Naive thymus-derived CD4-positive, alpha-beta T cell (primary cell): Measurements from ENCODE around the gene TIE1. TPM values are rescaled to one million over a fixed set of nuclear protein-coding genes. Genes with fewer than 3 reads are reported as not detected.
A peak's percentile ranks its signal among the peaks of the same experiment; 100 is the strongest.

Experiments
- ATAC-seq: fragments of 150-1000 bp; cut with Tn5 transposase; 2 replicates; pipeline ENCODE4 v1.10.0; 2021; ENCODE audit warnings: mild to moderate bottlenecking, moderate library complexity
- CTCF ChIA-PET: fragments of 350-600 bp; sonication (Branson Sonifier 250); formaldehyde crosslinking; loops from one replicate; lab custom pipeline; 2021; ENCODE audit warnings: antibody characterized with exemption; lab: Charles Lee
- POLR2A ChIA-PET: fragments of 350-600 bp; sonication (Branson Sonifier 250); formaldehyde crosslinking; loops from one replicate; lab custom pipeline; 2021; ENCODE audit warnings: antibody characterized with exemption, inconsistent platforms; lab: Charles Lee
- DNase-seq, 9 donors: peaks; one replicate each; pipeline versions ENCODE4 v3.0.0 to v3.0.0-alpha.2; 2020 to 2022; ENCODE audit warnings: mixed read lengths in 1 of 9
- H3K27ac ChIP-seq: one replicate; pipeline ENCODE4 v1.7.0; 2013; ENCODE audit warnings: mild to moderate bottlenecking, low read depth, low read length, moderate library complexity
- H3K27me3 ChIP-seq, 2 donors: one replicate each; pipeline ENCODE4 v1.7.0; 2013; ENCODE audit warnings: low read length in 2 of 2, mild to moderate bottlenecking in 2 of 2, moderate library complexity in 2 of 2; ENCODE audit not compliant: control insufficient read depth in 2 of 2, insufficient read depth in 2 of 2
- H3K36me3 ChIP-seq, 3 experiments: 1 replicate in 2 of 3; 2 replicates in 1 of 3; pipeline ENCODE4 v1.7.0; 2013; ENCODE audit warnings: low read length in 3 of 3, mild to moderate bottlenecking in 3 of 3, moderate library complexity in 1 of 3; ENCODE audit not compliant: insufficient read depth in 3 of 3, control insufficient read depth in 2 of 3
- H3K4me1 ChIP-seq, 2 donors: one replicate each; pipeline ENCODE4 v1.7.0; 2013; ENCODE audit warnings: low read length in 2 of 2, mild to moderate bottlenecking in 2 of 2, moderate library complexity in 1 of 2; ENCODE audit not compliant: control insufficient read depth in 2 of 2, insufficient read depth in 2 of 2
- H3K4me3 ChIP-seq: 2 replicates; pipeline ENCODE4 v1.7.0; 2013; ENCODE audit warnings: mild to moderate bottlenecking, low read length
- H3K9me3 ChIP-seq, 3 experiments: 1 replicate in 2 of 3; 2 replicates in 1 of 3; pipeline ENCODE4 v1.7.0; 2013; ENCODE audit warnings: low read length in 3 of 3; ENCODE audit not compliant: control insufficient read depth in 2 of 3
- H3K27ac Mint-ChIP-seq, 9 donors: one replicate each; pipeline ENCODE4 v1.8.0; 2020 to 2022; ENCODE audit warnings: mixed read lengths in 9 of 9, mild to moderate bottlenecking in 8 of 9, moderate library complexity in 5 of 9, inconsistent platforms in 2 of 9
- H3K27me3 Mint-ChIP-seq, 5 donors: one replicate each; pipeline ENCODE4 v1.8.0; 2021 to 2022; ENCODE audit warnings: mixed read lengths in 5 of 5, mild to moderate bottlenecking in 1 of 5
- H3K36me3 Mint-ChIP-seq, 5 donors: one replicate each; pipeline ENCODE4 v1.8.0; 2020 to 2022; ENCODE audit warnings: mixed read lengths in 5 of 5, mild to moderate bottlenecking in 3 of 5, inconsistent platforms in 1 of 5
- H3K4me1 Mint-ChIP-seq, 7 donors: one replicate each; pipeline ENCODE4 v1.8.0; 2020 to 2022; ENCODE audit warnings: mixed read lengths in 7 of 7, mild to moderate bottlenecking in 3 of 7, inconsistent platforms in 1 of 7
- H3K4me3 Mint-ChIP-seq, 10 donors: one replicate each; pipeline ENCODE4 v1.8.0; 2020 to 2022; ENCODE audit warnings: mild to moderate bottlenecking in 10 of 10, mixed read lengths in 10 of 10, moderate library complexity in 6 of 10, inconsistent platforms in 2 of 10
- H3K9me3 Mint-ChIP-seq, 11 donors: one replicate each; pipeline ENCODE4 v1.8.0; 2020 to 2022; ENCODE audit warnings: mixed read lengths in 11 of 11, mild to moderate bottlenecking in 4 of 11, inconsistent platforms in 1 of 11, moderate library complexity in 1 of 11
- intact Hi-C, 2 donors: fragments of 100-400 bp; cut with micrococcal nuclease; formaldehyde crosslinking; loops; one replicate each; pipeline ENCODE4 v1.15.1; 2023
- polyA plus RNA-seq, 2 donors: library from polyadenylated mRNA; unstranded; fragments of 300-500 nt; fragmentation: Illumina TruSeq; gene quantifications; one replicate each; pipeline ENCODE4 v1.2.3, GENCODE V29; 2021
- total RNA-seq, 6 experiments: library from RNA in 5 of 6; stranded (reverse) in 5 of 6; gene quantifications; 1 replicate in 5 of 6; 2 replicates in 1 of 6; pipeline ENCODE4 v1.2.3 and lab custom pipeline; 2021 to 2026

Gene TIE1
- total and polyA plus RNA-seq, 7 experiments from 2014 or later, result 0.19 to 1.9 TPM; not detected in 5

GRCh38 chr1:43269627-43270375 is 31.0 kb upstream of the TIE1 start, which contains the start of gene TMEM125:
Gene TMEM125 (plus strand): TSS chr1:43269983. CDS start chr1:43272723, 2,740 bp downstream.
- Histone ChIP-seq H3K4me1 (peaks cover 9 to 14% of the 10 kb centered on the region in 2 donors), H3K27me3 (no peaks in the 10 kb centered on the region), H3K36me3 (no peaks in the 10 kb centered on the region), H3K4me3 (no peak within 1 kb of the TSS), H3K27ac (no peak within 1 kb of the TSS), H3K9me3 (no peaks in the 10 kb centered on the region)
- intact Hi-C loops, result no loop called here
- CTCF ChIA-PET, result interaction anchor here (0.5 kb wide), 1 partner anchor 291 kb away, joined by 3 read pairs; no protein-coding TSS in a partner anchor
- H3K27ac Mint-ChIP-seq, result peak within 1 kb of the TSS in 3 of 9 donors; percentile 9 to 46 (median 38)
- POLR2A ChIA-PET, result no interaction called here
- H3K4me1 Mint-ChIP-seq, result peaks cover 11 to 33% (median 22%) of the 10 kb centered on the region in 7 donors
- ATAC-seq (no peak), DNase-seq (no peak)
- peak within 1 kb of the TSS; percentile 17 to 79 (median 64) for H3K4me3 Mint-ChIP-seq
- H3K27me3 Mint-ChIP-seq, result peaks cover 0 to 31% (median 13%) of the 10 kb centered on the region in 5 donors
- peaks cover 0 to 6% (median 3%) of the 10 kb centered on the region in 11 donors for H3K9me3 Mint-ChIP-seq
- H3K36me3 Mint-ChIP-seq, result peaks cover 0 to 6% (median 5%) of the 10 kb centered on the region in 5 donors

- peaks cover 9 to 17% of the 10 kb centered on the region in 2 donors for H3K4me1 ChIP-seq
- Mint-ChIP-seq H3K27ac (peak overlapping the region in 2 of 9 donors; percentile 38 to 57), H3K27me3 (peaks cover 0 to 31% (median 13%) of the 10 kb centered on the region in 5 donors), H3K4me1 (peaks cover 14 to 41% (median 30%) of the 10 kb centered on the region in 7 donors), H3K36me3 (peaks cover 0 to 11% (median 5%) of the 10 kb centered on the region in 5 donors), H3K9me3 (peaks cover 1 to 13% (median 4%) of the 10 kb centered on the region in 11 donors), H3K4me3 (peak overlapping the region; percentile 17 to 79 (median 64))
- POLR2A ChIA-PET, result no interaction called here
- H3K27me3 ChIP-seq, result no peaks in the 10 kb centered on the region
- peak; percentile 19 for ATAC-seq
- CTCF ChIA-PET, result no interaction called here
- H3K9me3 ChIP-seq, result no peaks in the 10 kb centered on the region
- intact Hi-C loops, result no loop called here
- no peak overlapping the region for H3K4me3 ChIP-seq
- no peak overlapping the region for H3K27ac ChIP-seq
- H3K36me3 ChIP-seq, result no peaks in the 10 kb centered on the region
- peak in 1 of 9 donors; percentile 4 for DNase-seq
Measured at GRCh38 chr1:43270421-43271095, 30.2 kb upstream of the TIE1 start.

DNA sequence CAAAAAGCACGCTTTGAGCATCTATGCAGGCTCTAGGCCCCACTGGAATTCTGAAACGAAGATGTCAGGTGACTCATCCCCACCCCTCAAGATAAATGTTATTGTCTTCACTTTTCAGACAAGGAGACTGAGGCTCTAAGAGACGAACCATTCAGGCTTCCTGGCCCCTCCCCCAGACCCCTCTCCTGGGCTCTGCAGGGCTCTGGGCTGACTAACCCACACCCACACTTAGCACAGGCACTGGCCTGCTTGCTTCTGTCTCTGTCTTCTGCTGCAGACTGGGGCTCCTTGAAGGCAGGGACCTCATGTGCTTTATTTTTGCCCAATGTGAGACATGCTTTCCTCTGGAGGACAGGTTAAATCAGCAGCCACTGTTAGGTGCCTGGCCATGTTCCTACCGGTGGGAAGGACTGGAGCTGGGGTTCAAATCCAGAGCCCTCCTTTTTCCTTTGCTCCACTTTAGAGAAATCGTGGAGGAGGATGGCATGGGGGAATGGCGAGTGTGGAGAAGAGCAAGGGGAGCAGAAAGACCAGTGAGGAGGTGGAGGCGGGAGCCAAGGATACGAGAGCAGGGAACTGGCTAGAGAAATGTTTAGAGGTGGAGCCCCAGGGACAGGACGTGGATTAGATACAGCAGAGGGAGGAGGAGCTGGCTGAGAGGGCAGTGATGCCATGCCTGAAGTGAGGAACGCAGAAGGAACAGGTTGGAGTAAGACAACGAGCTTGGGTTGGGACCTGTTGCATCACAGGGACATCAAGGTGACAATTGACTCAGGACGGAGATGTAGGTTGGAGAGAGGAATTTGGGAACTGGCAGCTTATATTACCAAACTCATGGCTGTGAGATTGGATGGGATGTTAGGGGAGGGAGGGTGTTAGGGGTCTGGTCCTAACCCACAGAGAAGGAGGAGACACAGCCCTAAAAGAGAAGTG is 29.3 kb upstream of the TIE1 start:
- ChIA-PET CTCF (no interaction called here), POLR2A (no interaction called here)
- H3K4me1 ChIP-seq, result peaks cover 9 to 17% of the 10 kb centered on the region in 2 donors
- Mint-ChIP-seq H3K4me1 (peaks cover 14 to 42% (median 30%) of the 10 kb centered on the region in 7 donors), H3K9me3 (peaks cover 1 to 13% (median 4%) of the 10 kb centered on the region in 11 donors), H3K27me3 (peaks cover 0 to 24% (median 13%) of the 10 kb centered on the region in 5 donors), H3K4me3 (peak overlapping the region; percentile 24 to 77 (median 61)), H3K36me3 (peaks cover 0 to 11% (median 5%) of the 10 kb centered on the region in 5 donors), H3K27ac (peak overlapping the region in 3 of 9 donors; percentile 1 to 57 (median 24))
- H3K27ac ChIP-seq, result no peak overlapping the region
- H3K9me3 ChIP-seq, result no peaks in the 10 kb centered on the region
- intact Hi-C loops, result no loop called here
- ATAC-seq (no peak), DNase-seq (no peak)
- H3K27me3 ChIP-seq, result no peaks in the 10 kb centered on the region
- H3K36me3 ChIP-seq, result no peaks in the 10 kb centered on the region
- no peak overlapping the region for H3K4me3 ChIP-seq

DNA sequence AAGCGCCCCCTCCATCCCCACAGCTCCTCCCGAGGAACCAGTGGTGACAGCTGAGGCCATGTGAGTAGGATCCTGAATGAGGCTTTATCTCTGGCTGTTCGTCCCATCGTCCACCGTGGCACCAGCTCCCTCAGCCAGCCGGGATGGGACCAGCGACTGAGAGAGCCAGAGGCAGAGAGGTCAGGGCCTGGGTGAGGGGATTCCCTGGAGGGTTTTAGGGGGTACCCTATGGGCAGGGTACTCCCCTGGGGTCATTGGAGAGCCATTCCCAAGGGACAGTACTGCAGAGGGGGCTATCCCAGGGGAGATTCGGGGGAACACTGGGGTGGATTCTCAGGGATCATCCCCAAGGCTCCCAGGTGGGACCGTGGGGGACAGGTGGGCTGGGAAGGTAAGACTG is 28.6 kb upstream of the TIE1 start:
- peaks cover 0 to 22% (median 13%) of the 10 kb centered on the region in 5 donors for H3K27me3 Mint-ChIP-seq
- H3K27me3 ChIP-seq, result no peaks in the 10 kb centered on the region
- no peak overlapping the region for H3K27ac Mint-ChIP-seq
- peaks cover 0 to 11% (median 5%) of the 10 kb centered on the region in 5 donors for H3K36me3 Mint-ChIP-seq
- no peak overlapping the region for H3K27ac ChIP-seq
- H3K9me3 Mint-ChIP-seq, result peaks cover 1 to 13% (median 4%) of the 10 kb centered on the region in 11 donors
- no peak overlapping the region for H3K4me3 ChIP-seq
- H3K4me1 ChIP-seq, result peaks cover 9 to 17% of the 10 kb centered on the region in 2 donors
- peaks cover 14 to 42% (median 30%) of the 10 kb centered on the region in 7 donors for H3K4me1 Mint-ChIP-seq
- H3K4me3 Mint-ChIP-seq, result peak overlapping the region in 1 of 10 donors; percentile 60
- ATAC-seq (no peak), DNase-seq (no peak)
- ChIA-PET POLR2A (no interaction called here), CTCF (no interaction called here)
- H3K36me3 ChIP-seq, result no peaks in the 10 kb centered on the region
- intact Hi-C loops, result no loop called here
- H3K9me3 ChIP-seq, result no peaks in the 10 kb centered on the region

- Histone ChIP-seq H3K4me1 (peaks cover 9 to 17% of the 10 kb centered on the region in 2 donors), H3K9me3 (no peaks in the 10 kb centered on the region), H3K27me3 (no peaks in the 10 kb centered on the region), H3K36me3 (no peaks in the 10 kb centered on the region), H3K27ac (no peak overlapping the region), H3K4me3 (no peak overlapping the region)
- ChIA-PET CTCF (no interaction called here), POLR2A (no interaction called here)
- no peak for ATAC-seq
- H3K4me3 Mint-ChIP-seq, result peak overlapping the region in 1 of 10 donors; percentile 32
- peaks cover 14 to 42% (median 30%) of the 10 kb centered on the region in 7 donors for H3K4me1 Mint-ChIP-seq
- DNase-seq, result no peak
- peaks cover 0 to 11% (median 5%) of the 10 kb centered on the region in 5 donors for H3K36me3 Mint-ChIP-seq
- intact Hi-C loops, result no loop called here
- peaks cover 1 to 13% (median 4%) of the 10 kb centered on the region in 11 donors for H3K9me3 Mint-ChIP-seq
- peak overlapping the region in 1 of 9 donors; percentile 91 for H3K27ac Mint-ChIP-seq
- H3K27me3 Mint-ChIP-seq, result peaks cover 3 to 22% (median 13%) of the 10 kb centered on the region in 5 donors
Measured at GRCh38 chr1:43272576-43273571, 27.9 kb upstream of the TIE1 start.
